GM12878 (cell line): ENCODE data around the gene PHLPP1. TPM values are rescaled to one million over a fixed set of nuclear protein-coding genes. Genes with fewer than 3 reads are reported as not detected.

ENCODE experiments used
- ATAC-seq: fragments of 200-7000 bp; cut with Tn5 transposase; 3 replicates; pipeline ENCODE4 v1.9.1; 2020; ENCODE audit warnings: mild to moderate bottlenecking, moderate library complexity
- BruUV-seq: library from RNA; stranded (reverse); fragments of 400-500 nt; replicated peaks from 2 replicates; lab custom pipeline; 2021; lab: Mats Ljungman, UMichigan
- CTCF ChIA-PET: fragments of 300-600 bp; sonication (Branson Sonifier 250); formaldehyde crosslinking; extraction: SDS; loops from one replicate; lab custom pipeline; 2021; ENCODE audit warnings: inconsistent platforms; lab: Yijun Ruan, JAX
- POLR2A ChIA-PET: fragments of 350-600 bp; formaldehyde crosslinking; extraction: SDS; loops from one replicate; lab custom pipeline; 2021; ENCODE audit warnings: inconsistent platforms; lab: Charles Lee
- RAD21 ChIA-PET: fragments of 300-600 bp; sonication (Branson Sonifier 250); formaldehyde crosslinking; loops from one replicate; lab custom pipeline; 2023; ENCODE audit warnings: antibody characterized with exemption; ENCODE audit not compliant: unreplicated experiment; lab: Charles Lee
- SMC1A ChIA-PET: fragments of 300-600 bp; sonication (Branson Sonifier 250); formaldehyde crosslinking; loops from one replicate; lab custom pipeline; 2023; ENCODE audit not compliant: unreplicated experiment, uncharacterized antibody; lab: Charles Lee
- DNase-seq: peaks from one replicate; pipeline ENCODE4 v3.0.0-alpha.2; 2011; ENCODE audit warnings: low read depth, low spot score
- FAIRE-seq: peaks from 3 replicates; lab custom pipeline; 2011; peaks lifted over from hg19 to GRCh38; lab: Jason Lieb, UNC
- H2AFZ ChIP-seq: 2 replicates; pipeline ENCODE4 v1.6.0; 2011; ENCODE audit warnings: low read depth, low read length, control low read depth; ENCODE audit not compliant: control insufficient read depth
- H3K27ac ChIP-seq: 2 replicates; pipeline ENCODE4 v1.5.1; 2011; ENCODE audit warnings: control low read depth; ENCODE audit not compliant: control insufficient read depth, insufficient read depth
- H3K27me3 ChIP-seq, 2 experiments: replicated peaks in 1 of 2; 2 replicates each; pipeline versions ENCODE4 v1.6.0 to v1.6.1; 2011; ENCODE audit warnings: low read length in 1 of 2; ENCODE audit not compliant: control insufficient read depth in 2 of 2, insufficient read depth in 2 of 2
- H3K36me3 ChIP-seq, 2 experiments: 2 replicates each; pipeline ENCODE4 v1.5.1; 2011; ENCODE audit warnings: low read length in 1 of 2; ENCODE audit not compliant: control insufficient read depth in 2 of 2, insufficient read depth in 2 of 2
- H3K4me1 ChIP-seq: 2 replicates; pipeline ENCODE4 v1.6.1; 2011; ENCODE audit warnings: mild to moderate bottlenecking, low read length, moderate library complexity, mixed read lengths; ENCODE audit not compliant: control insufficient read depth, insufficient read depth
- H3K4me2 ChIP-seq: 2 replicates; pipeline ENCODE4 v1.6.0; 2011; ENCODE audit warnings: control low read depth; ENCODE audit not compliant: control insufficient read depth, insufficient read depth
- H3K4me3 ChIP-seq: fragments of 200-600 bp; sonication (generic); 2 replicates; pipeline ENCODE4 v1.5.1; 2016
- H3K79me2 ChIP-seq: 2 replicates; pipeline ENCODE4 v1.6.0; 2011; ENCODE audit warnings: low read length; ENCODE audit not compliant: control insufficient read depth, insufficient read depth
- H3K9ac ChIP-seq: 2 replicates; pipeline ENCODE4 v1.8.0; 2011; ENCODE audit warnings: low read length, control low read depth, mixed read lengths; ENCODE audit not compliant: control insufficient read depth, insufficient read depth
- H3K9me3 ChIP-seq: replicated peaks from 3 replicates; pipeline ENCODE4 v1.5.1; 2011; ENCODE audit warnings: mild to moderate bottlenecking, low read length; ENCODE audit not compliant: control insufficient read depth, insufficient read depth
- H4K20me1 ChIP-seq: 2 replicates; pipeline ENCODE4 v1.6.0; 2011; ENCODE audit not compliant: control insufficient read depth, insufficient read depth
- EGR1 ChIP-seq, 2 experiments: IDR thresholded peaks; 1 replicate in 1 of 2; 2 replicates in 1 of 2; pipeline ENCODE4 v1.6.1; 2011 to 2012; ENCODE audit warnings: low read depth in 2 of 2, low read length in 2 of 2, borderline replicate concordance in 1 of 2, mild to moderate bottlenecking in 1 of 2, moderate library complexity in 1 of 2
- ELK1 ChIP-seq: IDR thresholded peaks from 2 replicates; pipeline ENCODE4 v1.6.1; 2012; ENCODE audit warnings: low read depth, low read length, improper control_type of control experiment
- FOS ChIP-seq: IDR thresholded peaks from 3 replicates; pipeline ENCODE4 v1.6.1; 2011; ENCODE audit warnings: borderline replicate concordance; ENCODE audit not compliant: insufficient read length; ENCODE audit errors: extremely low read depth
- FOXM1 ChIP-seq: IDR thresholded peaks from 2 replicates; pipeline ENCODE4 v1.6.1; 2012; ENCODE audit warnings: low read depth, mild to moderate bottlenecking, inconsistent platforms, low read length, moderate library complexity
- NKRF ChIP-seq: fragments of 450-650 bp; conservative IDR thresholded peaks from 2 replicates; pipeline ENCODE4 v1.6.1; 2017; ENCODE audit warnings: mild to moderate bottlenecking, moderate library complexity
- TARDBP ChIP-seq: IDR thresholded peaks from 2 replicates; pipeline ENCODE4 v1.6.1; 2016; ENCODE audit warnings: borderline replicate concordance
- WGBS: methylation state at CpG from one replicate; pipeline ENCODE4 v1.1.6; 2016; ENCODE audit warnings: low lambda C conversion rate; ENCODE audit not compliant: insufficient replicate concordance, insufficient coverage; ENCODE audit errors: missing lambda C conversion rate; 5-methylcytosine and 5-hydroxymethylcytosine counted together
- in situ Hi-C: fragments of 300-500 bp; cut with MboI; formaldehyde crosslinking; loops from 9 replicates; pipeline ENCODE4 v1.14.3; 2018; ENCODE audit warnings: mixed read lengths
- intact Hi-C: fragments of 100-400 bp; cut with micrococcal nuclease; formaldehyde crosslinking; loops from one replicate; pipeline ENCODE4 v1.14.2; 2022; ENCODE audit not compliant: unreplicated experiment
- polyA plus RNA-seq, 11 experiments: library from polyadenylated mRNA; depleted of rRNA in 4 of 11; unstranded in 6 of 11; stranded (reverse) in 5 of 11; fragments of >200 nt; fragmentation: Nextera tagmentation in 4 of 11; fragmentation: Illumina TruSeq in 1 of 11; extraction: Ambion mirVana in 4 of 11; extraction: Trizol in 1 of 11; gene quantifications; 1 replicate in 1 of 11; 2 replicates in 10 of 11; pipeline versions ENCODE4 v1.2.1 to v1.2.3, GENCODE V29; 2011 to 2016; ENCODE audit warnings: inconsistent platforms in 2 of 11, missing spikeins in 2 of 11, low read depth in 1 of 11
- total RNA-seq, 4 experiments: library from RNA; depleted of rRNA in 3 of 4; stranded (reverse); fragments of >200 nt in 3 of 4; fragmentation: Illumina TruSeq in 1 of 4; extraction: Trizol in 1 of 4; gene quantifications; 2 replicates each; pipeline versions ENCODE4 v1.2.1 to v1.2.3, GENCODE V29; 2013 to 2021
- TF ChIP-seq, protein P1 (sequence below): IDR thresholded peaks from 2 replicates; pipeline ENCODE4 v1.6.1; 2011; ENCODE audit warnings: low read depth, mild to moderate bottlenecking, low read length, moderate library complexity, borderline replicate concordance; ENCODE audit errors: extremely low read depth

Gene PHLPP1
- total and polyA plus RNA-seq, 10 of the 15 experiments (the other 5 are each of a cell fraction or from before 2014, with no cell fraction given): 0.42 to 7.0 (median 1.9) TPM

GRCh38 chr18:62862466-62862865, 147.1 kb downstream of the PHLPP1 start:
- in situ Hi-C loops: no loop called here
- ChIA-PET CTCF (no interaction called here), RAD21 (no interaction called here), POLR2A (no interaction called here), SMC1A (no interaction called here)
- H3K9me3 ChIP-seq: no peaks in the 10 kb centered on the region
- FAIRE-seq (no peak), DNase-seq (no peak), ATAC-seq (no peak)
- no peak overlapping the region for H3K4me3 ChIP-seq
- no peaks in the 10 kb centered on the region; the same call in 1 of the 2 replicates for H3K4me1 ChIP-seq
- intact Hi-C loops: no loop called here
- no TSS peak for BruUV-seq
- H3K27me3 ChIP-seq: no peaks in the 10 kb centered on the region
- H3K79me2 ChIP-seq: no peaks in the 10 kb centered on the region
- no peaks in the 10 kb centered on the region; a peak in 1 of 4 replicates for H3K36me3 ChIP-seq
- no peak overlapping the region for H3K27ac ChIP-seq
- H4K20me1 ChIP-seq: no peaks in the 10 kb centered on the region
- TF ChIP-seq NKRF: no peak
- TF ChIP-seq, protein P1, sequence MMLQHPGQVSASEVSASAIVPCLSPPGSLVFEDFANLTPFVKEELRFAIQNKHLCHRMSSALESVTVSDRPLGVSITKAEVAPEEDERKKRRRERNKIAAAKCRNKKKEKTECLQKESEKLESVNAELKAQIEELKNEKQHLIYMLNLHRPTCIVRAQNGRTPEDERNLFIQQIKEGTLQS: no peak
- TF ChIP-seq FOXM1: no peak
- TF ChIP-seq TARDBP: no peak
- no peak for TF ChIP-seq FOS
- TF ChIP-seq ELK1: no peak
- no peak for TF ChIP-seq EGR1 (IDR thresholded peaks at IDR 0.05; ENCODE audit: borderline replicate concordance in 1 of 2, low read depth in 2 of 2, low read length in 2 of 2)
- WGBS: 66% methylated on average over 2 of the region's 2 CpGs
- no peak overlapping the region for H3K4me2 ChIP-seq
- H2AFZ ChIP-seq: no peak overlapping the region
- H3K9ac ChIP-seq: no peak overlapping the region
